ENCODE measurements around the gene ZNF668.

Gene ZNF668

GRCh38 chr16:31073970-31074813 lies at the start of gene ZNF668, which contains the start of gene ZNF646:
ZNF668 (minus strand) TSS chr16:31074240; CDS start chr16:31064459, 9,781 bp downstream.
ZNF646 (plus strand) TSS chr16:31074422; CDS start chr16:31076325, 1,903 bp downstream.
- TF ChIP-seq POLR2A (IDR thresholded peaks at IDR 0.05; ENCODE audit: low read depth, low read length), result peak; percentile 33; the same call in 1 of the 2 replicates
- peak; percentile 70 for FAIRE-seq
- peak; percentile 95 for DNase-seq (ENCODE audit: insufficient read length, low spot score)

- no peak for TF ChIP-seq POLR2A (IDR thresholded peaks at IDR 0.05; ENCODE audit: low read depth, low read length)
- DNase-seq (ENCODE audit: insufficient read length, low spot score) (no peak), FAIRE-seq (no peak)
These were observed 46.1 kb upstream of the ZNF668 start for GRCh38 chr16:31120129-31120528.

- TF ChIP-seq POLR2A (IDR thresholded peaks at IDR 0.05; ENCODE audit: low read depth, low read length), result no peak
- DNase-seq (ENCODE audit: insufficient read length, low spot score), result no peak
- no peak for FAIRE-seq
These were observed 44.4 kb upstream of the ZNF668 start for GRCh38 chr16:31118223-31119155.

- DNase-seq (ENCODE audit: insufficient read length, low spot score) (peak; percentile 98), FAIRE-seq (no peak)
- TF ChIP-seq POLR2A (IDR thresholded peaks at IDR 0.05; ENCODE audit: low read depth, low read length), result peak; percentile 73
These were observed 43.6 kb upstream of the ZNF668 start, which contains the start of gene KAT8 for GRCh38 chr16:31117384-31118222. KAT8 (plus strand) TSS chr16:31117664; CDS start chr16:31117682, 18 bp downstream.

GRCh38 chr16:31114468-31114867 lies 40.4 kb upstream of the ZNF668 start:
- DNase-seq (ENCODE audit: insufficient read length, low spot score) (no peak), FAIRE-seq (no peak)
- TF ChIP-seq POLR2A (IDR thresholded peaks at IDR 0.05; ENCODE audit: low read depth, low read length), result no peak

- TF ChIP-seq POLR2A (IDR thresholded peaks at IDR 0.05; ENCODE audit: low read depth, low read length), result no peak
- no peak for DNase-seq (ENCODE audit: insufficient read length, low spot score)
- no peak for FAIRE-seq
These were observed 39.4 kb upstream of the ZNF668 start for GRCh38 chr16:31113121-31114120.

- TF ChIP-seq POLR2A (IDR thresholded peaks at IDR 0.05; ENCODE audit: low read depth, low read length), result no peak
- FAIRE-seq, result no peak
These were observed 38.7 kb upstream of the ZNF668 start for GRCh38 chr16:31112711-31113110.

GRCh38 chr16:31111881-31112466 lies 37.9 kb upstream of the ZNF668 start:
- no peak for FAIRE-seq

More at GRCh38 chr16:31112711-31113110, 38.7 kb upstream of the ZNF668 start:
- no peak for DNase-seq (ENCODE audit: insufficient read length, low spot score)

GRCh38 chr16:31110106-31111034 lies 36.3 kb upstream of the ZNF668 start:
- no peak for FAIRE-seq
- no peak for TF ChIP-seq POLR2A (IDR thresholded peaks at IDR 0.05; ENCODE audit: low read depth, low read length)
- no peak for DNase-seq (ENCODE audit: insufficient read length, low spot score)

More at GRCh38 chr16:31111881-31112466, 37.9 kb upstream of the ZNF668 start:
- TF ChIP-seq POLR2A (IDR thresholded peaks at IDR 0.05; ENCODE audit: low read depth, low read length), result no peak
- DNase-seq (ENCODE audit: insufficient read length, low spot score), result no peak

- no peak for TF ChIP-seq POLR2A (IDR thresholded peaks at IDR 0.05; ENCODE audit: low read depth, low read length)
- no peak for DNase-seq (ENCODE audit: insufficient read length, low spot score)
- no peak for FAIRE-seq
These were observed 35.6 kb upstream of the ZNF668 start for GRCh38 chr16:31109622-31110021.
